Measurements from ENCODE around the gene SLC25A39. TPM values are rescaled to one million over a fixed set of nuclear protein-coding genes. Genes with fewer than 3 reads are reported as not detected.
"Not testable (repeated sequence)": the region's sequence is repeated elsewhere in the genome, so short reads cannot be mapped to it uniquely, and the experiment has no call there.

SLC25A39 gene
- polyA plus RNA-seq, 12 donors, result 37.8 to 110 (median 57.4) TPM; not detected in 1

DNA sequence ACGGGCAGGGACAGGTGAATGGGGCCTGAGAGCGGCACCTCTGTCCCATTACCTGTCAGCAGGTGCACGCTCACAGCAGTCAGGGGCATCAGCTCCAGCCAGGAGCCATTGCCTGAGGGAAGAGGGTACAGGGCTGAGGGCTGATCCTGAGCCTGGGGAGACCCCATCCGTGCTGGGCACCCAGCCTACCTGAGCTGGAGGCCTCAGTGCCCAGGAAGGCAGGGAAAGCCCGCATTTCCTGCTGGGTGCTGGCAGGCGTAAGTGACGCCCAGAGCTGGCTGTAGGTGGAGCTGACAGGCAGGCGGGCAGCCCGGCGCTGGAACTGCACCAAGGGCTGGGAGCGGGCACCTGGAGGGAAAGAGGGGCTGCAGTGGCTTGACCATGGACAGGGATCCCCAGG lies 31.6 kb upstream of the SLC25A39 start:
- DNase-seq, result no peak

DNA sequence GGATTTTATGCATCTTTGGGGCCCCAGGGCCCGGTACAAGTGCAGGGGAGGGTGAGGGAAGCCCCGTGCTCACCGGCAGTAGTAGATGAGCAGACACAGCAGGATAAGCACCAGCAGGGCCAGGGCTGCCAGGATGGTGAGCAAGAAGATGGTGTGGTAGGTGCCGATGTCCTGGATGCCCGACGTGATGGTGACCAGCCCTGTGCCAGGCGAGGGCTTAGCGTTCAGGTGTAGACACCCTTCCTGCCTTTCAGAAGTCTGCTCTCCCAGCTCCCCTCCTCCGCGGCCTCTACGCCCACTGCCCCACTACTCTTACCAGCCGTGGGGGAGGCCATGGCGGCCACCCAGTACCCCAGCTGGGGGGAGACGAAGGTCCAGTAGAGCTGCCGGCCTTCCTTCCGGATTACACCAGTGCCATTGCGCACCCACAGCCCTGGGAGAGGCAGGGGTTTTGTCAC lies 31.0 kb upstream of the SLC25A39 start:
- DNase-seq, result no peak

DNA sequence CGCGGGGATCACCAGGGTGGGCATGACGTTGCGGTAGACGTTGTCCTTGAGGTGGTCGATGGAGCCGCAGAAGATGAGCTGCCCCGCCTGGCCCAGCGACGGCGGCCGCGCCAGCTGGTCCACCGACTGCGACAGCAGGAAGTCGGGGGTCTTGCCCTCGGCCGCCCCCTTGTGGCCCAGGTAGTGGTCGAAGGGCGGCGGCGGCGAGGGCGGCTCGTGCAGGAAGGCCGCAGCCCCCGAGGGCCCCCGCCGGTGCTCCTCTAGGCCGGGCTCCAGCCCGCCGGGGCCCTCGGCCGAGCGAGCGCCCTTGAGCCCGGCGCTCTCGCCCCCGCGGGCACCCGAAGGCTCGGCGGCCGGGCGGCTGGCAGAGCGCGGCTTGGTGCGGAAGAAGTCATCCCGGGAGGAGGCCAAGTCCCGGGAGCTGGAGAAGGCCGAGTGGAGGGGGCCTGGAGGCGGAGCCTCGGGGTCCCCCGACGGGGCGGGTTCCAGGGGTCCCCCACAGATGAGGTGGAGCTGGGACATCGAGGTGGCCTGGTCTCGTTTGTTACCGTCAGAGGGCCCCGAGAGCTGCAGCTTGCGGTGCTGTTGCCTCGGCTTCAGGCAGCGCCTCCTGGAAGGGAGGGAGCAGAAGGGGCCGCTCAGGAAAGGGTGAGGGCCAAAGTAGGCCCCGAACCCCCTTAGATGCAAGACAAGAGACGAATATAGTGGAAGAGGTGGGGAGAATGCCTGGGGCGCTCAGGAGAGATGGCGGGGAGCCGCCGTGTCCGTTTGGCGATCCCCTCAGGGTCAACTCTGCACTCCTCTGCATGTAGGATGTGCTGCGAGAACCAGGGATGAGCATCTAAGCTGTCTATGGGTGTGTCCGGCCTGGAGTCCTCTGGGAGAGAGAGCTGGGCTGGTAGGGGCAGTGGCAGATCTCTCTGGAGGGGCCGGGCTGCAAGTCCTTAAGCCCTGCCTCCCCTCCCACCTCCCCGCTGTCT lies 30.2 kb upstream of the SLC25A39 start:
- DNase-seq, result no peak

DNA sequence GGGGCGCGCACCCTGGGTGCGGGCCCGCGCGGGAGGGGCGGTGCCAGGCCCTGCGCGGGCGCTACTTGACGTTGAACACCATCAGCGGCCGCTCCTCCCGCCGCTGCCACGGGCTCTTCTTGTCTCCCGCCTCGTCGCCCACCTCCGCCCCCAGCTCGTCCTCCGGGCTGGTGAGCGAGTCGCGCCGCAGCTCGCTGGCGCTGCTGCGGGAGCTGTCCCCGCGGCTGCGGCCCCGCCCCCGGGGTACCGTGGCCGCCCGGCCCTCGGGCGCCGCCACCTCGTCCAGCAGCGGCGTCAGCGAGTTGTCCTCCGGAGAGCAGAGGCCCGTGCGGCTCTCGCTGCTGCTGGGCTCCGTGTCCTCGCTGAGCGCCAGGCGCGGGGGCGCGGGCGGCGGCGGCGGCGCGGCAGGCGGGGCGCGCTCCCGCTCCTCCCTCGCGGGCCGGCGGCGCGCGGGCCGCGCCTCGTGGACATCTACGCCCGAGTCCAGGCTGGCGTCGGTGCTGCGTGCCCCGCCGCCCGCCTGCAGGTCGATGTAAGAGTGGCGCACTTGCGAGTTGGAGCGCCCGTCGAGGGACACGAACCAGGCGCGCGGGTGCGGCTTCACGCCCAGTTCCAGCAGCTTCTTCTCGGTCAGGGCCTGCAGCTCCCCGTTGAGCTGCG lies 29.2 kb upstream of the SLC25A39 start:
- no peak for DNase-seq

DNA sequence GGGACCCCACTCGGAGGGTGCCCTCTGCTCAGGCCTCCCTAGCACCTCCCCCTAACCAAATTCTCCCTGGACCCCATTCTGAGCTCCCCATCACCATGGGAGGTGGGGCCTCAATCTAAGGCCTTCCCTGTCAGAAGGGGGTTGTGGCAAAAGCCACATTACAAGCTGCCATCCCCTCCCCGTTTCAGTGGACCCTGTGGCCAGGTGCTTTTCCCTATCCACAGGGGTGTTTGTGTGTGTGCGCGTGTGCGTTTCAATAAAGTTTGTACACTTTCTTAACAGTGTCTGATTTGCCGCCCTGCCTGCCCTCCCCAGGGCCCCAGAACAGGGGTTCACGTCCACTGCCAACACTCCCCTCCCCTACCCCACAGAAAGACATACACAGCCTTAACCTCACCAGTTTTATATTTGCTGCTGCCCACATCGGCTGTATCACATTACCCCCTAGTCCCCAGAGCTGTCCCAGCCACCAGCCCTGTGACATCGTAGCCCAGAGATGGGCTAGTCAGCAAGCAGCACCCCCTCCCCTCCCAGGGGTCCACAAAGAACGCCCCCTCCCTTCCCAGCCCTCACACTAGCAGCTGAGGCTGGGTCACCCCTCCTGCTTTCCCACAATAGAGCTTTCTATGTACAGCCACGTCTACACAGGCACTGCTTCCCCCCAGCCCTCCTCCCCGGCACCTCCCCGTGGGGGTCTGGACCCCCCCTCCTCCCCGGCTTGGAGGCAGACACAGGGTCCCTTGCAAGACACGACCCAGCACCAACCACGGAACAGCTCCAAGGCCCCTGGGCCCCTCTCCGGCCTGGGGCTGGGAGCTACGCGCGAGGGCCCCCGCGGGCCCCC lies 28.4 kb upstream of the SLC25A39 start:
- no peak for DNase-seq

DNA sequence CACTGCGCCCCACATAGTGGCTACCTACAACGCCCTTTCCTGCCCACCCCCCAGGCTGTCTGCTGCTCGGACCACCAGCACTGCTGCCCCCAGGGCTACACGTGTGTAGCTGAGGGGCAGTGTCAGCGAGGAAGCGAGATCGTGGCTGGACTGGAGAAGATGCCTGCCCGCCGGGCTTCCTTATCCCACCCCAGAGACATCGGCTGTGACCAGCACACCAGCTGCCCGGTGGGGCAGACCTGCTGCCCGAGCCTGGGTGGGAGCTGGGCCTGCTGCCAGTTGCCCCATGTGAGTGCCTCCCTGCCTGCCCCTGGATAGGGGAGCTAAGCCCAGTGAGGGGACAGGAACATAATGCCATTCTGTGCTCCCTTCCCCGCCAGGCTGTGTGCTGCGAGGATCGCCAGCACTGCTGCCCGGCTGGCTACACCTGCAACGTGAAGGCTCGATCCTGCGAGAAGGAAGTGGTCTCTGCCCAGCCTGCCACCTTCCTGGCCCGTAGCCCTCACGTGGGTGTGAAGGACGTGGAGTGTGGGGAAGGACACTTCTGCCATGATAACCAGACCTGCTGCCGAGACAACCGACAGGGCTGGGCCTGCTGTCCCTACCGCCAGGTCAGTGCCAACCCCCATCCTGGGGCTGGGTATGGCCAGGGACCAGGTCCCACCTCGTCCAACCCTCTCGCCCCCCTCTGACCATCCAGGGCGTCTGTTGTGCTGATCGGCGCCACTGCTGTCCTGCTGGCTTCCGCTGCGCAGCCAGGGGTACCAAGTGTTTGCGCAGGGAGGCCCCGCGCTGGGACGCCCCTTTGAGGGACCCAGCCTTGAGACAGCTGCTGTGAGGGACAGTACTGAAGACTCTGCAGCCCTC lies 27.6 kb upstream of the SLC25A39 start:
- DNase-seq, result no peak

DNA sequence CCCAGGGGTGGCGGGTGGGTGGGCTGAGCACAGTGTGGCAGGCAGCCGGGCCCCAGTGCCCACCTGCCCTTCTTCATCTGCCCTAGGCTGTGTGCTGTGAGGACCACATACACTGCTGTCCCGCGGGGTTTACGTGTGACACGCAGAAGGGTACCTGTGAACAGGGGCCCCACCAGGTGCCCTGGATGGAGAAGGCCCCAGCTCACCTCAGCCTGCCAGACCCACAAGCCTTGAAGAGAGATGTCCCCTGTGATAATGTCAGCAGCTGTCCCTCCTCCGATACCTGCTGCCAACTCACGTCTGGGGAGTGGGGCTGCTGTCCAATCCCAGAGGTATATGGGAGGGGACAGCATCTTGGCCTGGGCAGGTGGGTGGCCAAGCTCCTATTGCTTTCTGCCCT lies 26.8 kb upstream of the SLC25A39 start:
- no peak for DNase-seq

DNA sequence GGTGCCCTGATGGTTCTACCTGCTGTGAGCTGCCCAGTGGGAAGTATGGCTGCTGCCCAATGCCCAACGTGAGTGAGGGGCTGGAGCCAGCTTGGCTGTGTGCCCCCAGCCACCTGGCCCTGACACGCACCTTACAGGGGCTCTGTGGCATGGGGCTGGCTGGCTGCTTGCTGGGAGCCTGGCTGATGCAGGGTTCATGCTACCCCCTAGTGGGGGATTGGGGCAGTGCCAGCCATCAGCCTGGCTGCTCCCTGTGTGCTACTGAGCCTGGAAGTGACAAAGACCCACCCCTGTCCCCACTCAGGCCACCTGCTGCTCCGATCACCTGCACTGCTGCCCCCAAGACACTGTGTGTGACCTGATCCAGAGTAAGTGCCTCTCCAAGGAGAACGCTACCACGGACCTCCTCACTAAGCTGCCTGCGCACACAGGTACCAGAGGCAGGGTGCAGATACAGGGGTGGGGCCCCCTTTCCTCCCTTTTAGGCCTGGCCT lies 26.2 kb upstream of the SLC25A39 start:
- DNase-seq, result no peak

DNA sequence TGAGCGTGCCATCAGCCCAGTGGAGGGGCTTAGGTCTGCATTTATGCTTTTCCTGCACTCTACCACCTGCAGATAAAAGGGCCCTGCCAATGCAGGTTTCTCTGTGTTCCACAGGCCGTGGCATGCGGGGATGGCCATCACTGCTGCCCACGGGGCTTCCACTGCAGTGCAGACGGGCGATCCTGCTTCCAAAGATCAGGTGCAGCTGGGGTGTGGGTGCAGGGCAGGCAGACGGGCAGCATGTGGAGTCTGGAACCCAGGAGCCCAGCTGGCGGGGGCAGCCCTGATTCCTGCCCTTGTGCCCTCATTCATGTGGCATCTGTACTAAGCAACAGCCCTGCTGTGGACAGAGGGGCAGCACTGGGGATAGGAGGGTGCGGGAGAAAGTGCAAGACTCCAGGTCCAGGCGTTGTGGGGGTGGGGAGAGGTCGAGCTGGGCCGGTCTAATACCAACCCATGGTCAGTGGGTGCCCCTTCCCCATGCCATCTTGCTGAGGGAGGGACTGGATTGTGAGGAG lies 25.0 kb upstream of the SLC25A39 start:
- DNase-seq, result no peak

DNA sequence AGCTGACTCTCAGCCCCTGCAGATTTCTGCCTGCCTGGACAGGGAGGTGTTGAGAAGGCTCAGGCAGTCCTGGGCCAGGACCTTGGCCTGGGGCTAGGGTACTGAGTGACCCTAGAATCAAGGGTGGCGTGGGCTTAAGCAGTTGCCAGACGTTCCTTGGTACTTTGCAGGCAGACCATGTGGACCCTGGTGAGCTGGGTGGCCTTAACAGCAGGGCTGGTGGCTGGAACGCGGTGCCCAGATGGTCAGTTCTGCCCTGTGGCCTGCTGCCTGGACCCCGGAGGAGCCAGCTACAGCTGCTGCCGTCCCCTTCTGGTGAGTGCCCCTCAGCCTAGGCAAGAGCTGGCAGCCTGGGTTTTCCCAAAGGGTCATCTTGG lies 24.4 kb upstream of the SLC25A39 start:
- no peak for DNase-seq

DNA sequence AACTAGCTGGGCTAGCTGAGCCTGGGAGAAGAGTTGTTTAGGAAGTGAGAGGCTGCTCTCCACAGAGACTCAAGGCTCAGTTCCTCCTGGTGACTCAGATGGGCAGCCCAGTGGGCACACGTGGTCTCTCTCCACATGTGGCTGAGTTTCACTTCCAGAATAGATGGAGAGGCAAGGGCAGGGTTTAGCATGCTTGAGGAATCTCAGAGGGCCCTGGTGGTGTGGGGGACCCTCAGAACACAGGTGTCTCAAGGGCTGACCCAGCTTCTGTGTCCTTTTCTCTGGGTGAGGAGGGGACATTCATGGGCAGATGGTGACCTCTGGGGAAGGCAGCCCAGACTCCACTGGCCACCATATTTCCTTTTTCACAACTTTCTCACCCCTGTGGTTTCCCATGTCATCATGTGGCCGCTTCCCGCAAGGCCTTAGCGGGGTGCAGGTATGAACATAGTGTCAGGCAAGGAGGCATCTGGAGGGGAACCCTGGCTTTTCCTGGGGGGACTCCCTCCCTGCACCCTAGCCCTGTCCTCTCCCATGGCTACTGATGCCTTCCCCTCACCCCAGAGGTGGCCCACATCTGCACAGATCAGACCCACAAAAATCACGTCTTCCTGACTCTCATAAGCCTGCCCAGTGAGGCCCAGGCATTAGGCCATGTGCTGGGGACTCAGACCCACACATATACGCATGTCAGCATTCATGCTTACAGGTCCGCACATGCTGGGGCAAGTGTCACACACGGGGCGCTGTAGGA lies 23.8 kb upstream of the SLC25A39 start:
- DNase-seq, result no peak

DNA sequence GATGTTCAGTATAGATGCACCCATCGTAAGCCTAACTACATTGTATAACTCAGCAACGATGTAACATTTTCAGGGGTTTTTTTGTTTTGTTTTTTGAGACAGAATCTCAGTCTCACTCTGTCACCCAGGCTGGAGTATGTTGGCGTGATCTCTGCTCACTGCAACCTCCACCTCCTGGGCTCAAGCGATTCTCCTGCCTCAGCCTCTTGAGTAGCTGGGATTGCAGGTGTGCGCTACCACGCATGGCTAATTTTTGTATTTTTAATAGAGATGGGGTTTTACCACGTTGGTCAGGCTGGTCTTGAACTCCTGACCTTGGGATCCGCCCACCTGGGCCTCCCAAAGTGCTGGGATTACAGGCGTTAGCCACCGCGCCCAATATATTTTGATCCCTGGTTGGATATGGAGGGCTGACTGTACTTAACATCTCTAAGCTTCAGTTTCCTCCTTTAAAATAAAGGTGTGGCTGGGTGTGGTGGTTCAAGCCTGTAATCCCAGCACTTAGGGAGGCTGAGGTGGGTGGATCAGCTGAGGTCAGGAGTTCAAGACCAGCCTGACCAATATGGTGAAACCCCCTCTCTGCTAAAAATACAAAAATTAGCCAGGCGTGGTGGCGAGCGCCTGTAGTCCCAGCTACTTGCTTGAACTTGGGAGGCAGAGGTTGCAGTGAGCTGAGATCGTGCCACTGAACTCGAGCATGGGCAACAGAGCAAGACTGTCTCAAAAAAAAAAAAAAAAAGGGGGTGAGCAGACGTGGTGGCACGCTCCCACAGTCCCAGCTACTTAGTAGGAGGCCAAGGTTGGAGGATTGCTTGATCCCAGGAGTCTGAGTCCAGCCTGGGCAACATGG lies 22.8 kb upstream of the SLC25A39 start:
- DNase-seq, result not testable (repeated sequence)

DNA sequence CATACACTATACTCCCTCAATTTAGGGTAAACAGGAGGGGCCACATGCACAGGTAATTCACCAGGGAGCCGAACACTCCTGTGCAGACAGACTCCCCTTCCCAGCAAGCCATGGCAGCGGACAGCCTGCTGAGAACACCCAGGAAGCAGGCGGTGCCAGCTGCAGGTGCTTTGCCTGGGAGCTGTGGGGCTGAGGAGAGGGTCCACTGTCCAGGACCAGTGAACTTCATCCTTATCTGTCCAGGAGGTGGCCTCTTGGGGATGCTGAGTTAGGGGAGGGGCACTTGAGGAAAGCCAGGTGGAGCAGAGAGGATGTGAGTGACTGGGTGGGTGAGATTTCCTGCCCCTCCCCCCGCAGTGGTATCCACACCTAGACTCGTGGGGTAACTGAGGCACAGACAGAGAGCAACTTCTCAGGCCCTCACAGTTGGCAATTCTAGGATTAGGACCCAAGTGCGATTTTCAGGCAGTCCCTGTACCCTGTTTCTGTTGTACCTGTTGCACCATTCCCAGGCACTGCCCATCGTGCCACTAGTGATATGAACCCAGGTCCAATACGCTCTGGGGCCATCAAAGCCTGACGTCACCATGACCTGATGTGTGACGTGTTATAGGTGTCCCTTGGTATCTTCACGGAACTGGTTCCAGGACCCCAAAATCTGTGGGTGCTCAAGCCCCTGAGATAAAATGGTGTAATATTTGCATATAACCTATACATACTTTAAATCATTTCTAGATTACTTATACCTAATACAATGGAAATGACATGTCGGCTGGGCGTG lies 21.6 kb upstream of the SLC25A39 start:
- DNase-seq, result no peak

DNA sequence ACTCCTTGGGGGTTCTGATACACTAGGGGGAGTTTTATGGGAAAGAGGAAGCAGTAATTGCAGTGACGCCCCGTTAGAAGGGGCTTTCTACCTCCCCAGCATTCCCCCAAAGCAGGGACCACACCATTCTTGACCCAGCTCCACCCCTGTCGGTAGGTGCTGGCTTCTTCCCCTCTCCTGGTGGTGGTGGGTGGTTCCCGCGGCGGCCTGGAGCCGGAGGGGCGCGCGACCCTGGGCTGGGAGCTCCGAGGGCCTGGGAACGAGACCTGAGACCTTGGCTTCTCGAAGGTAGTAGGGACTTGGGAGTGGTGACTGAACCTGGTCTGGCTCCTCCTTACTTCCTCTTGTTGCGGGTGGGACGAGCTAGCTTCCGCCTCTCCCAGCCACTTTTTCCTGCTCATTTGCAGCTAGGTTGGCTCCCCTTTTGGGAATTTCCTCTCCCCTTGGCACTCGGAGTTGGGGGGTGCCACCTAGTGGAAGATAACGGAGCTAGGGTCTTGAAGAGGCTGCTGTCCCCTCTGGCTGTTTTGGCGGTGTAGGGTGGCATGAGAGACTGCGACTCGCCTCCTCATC lies 20.9 kb upstream of the SLC25A39 start:
- DNase-seq, result no peak

DNA sequence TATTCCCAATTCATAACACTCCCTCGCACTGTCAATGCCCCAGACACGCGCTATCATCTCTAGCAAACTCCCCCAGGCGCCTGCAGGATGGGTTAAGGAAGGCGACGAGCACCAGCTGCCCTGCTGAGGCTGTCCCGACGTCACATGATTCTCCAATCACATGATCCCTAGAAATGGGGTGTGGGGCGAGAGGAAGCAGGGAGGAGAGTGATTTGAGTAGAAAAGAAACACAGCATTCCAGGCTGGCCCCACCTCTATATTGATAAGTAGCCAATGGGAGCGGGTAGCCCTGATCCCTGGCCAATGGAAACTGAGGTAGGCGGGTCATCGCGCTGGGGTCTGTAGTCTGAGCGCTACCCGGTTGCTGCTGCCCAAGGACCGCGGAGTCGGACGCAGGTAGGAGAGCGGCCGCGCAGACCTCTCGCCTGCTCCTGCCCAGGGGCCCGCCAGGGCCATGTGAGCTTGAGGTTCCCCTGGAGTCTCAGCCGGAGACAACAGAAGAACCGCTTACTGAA lies 20.4 kb upstream of the SLC25A39 start, which contains the start of gene GRN:
TSS of gene GRN (plus strand) at position 364 of the 515 bp plus-strand sequence. CDS start 3,863 bp downstream, outside the sequence.
- DNase-seq, result peak; percentile 98

DNA sequence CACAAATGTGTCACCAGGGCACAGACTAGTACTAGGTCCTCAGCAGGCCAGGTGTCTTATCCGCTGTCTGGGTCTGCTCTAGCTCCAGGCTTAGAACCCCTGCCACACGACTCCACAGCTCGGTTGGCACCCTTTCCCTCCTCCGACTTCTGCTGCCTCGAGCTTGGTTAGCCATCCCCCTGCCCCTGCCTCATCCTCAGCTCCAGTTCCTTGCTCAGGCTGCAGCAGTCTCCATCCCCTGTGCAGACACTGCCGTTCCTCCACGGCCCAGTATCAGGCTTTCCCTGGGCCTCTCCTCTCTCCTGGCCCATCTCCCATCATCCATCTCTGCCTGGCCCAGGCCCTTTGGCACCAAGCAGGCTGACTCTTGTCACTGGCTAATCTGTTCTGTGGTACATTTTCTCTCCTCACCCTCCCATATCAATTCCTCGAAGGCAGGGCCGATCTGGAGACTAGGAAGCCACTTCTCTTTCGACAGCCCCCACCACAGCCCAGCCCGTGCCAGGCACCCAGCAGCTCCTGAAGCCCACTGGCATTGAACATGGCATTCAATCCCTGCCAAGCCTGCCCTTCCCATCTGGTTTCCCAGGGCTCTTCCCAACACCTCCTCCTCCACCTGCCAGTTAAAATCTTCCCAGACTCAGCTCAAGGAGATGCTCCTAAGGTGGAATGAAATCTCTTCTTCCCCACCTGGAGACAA lies 19.0 kb upstream of the SLC25A39 start:
- no peak for DNase-seq

DNA sequence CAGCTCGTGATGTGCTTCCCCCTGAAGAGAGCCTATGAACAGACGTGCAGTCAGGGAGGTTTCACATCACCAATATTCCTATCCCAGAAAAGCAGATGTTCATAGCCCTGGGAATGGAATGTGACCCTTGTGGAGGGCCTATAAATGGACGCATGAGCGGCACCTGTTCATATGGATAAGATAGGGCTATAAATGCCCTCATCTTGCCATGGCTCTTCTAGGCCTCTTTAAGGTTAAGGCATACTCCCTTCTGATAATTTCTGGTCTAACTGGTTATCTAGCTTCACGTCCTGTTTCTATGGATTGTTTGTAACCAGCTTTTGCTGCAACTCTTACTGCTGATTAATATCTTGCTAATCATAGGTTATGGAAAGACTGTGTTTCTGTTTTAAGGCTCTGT lies 15.9 kb upstream of the SLC25A39 start:
- not testable (repeated sequence) for DNase-seq

Data from muscle of arm (tissue), 12 donors.